HepG2 (cell line): ENCODE results near the gene FAM149A. TPM values are rescaled to one million over a fixed set of nuclear protein-coding genes. Genes with fewer than 3 reads are reported as not detected.
A peak's percentile ranks its signal among the peaks of the same experiment; 100 is the strongest.

ENCODE experiments used
- CBX1 ChIP-seq: IDR thresholded peaks from one replicate; pipeline ENCODE4 v1.6.1; 2016; ENCODE audit warnings: antibody characterized with exemption, low read depth
- FOXA3 ChIP-seq: IDR thresholded peaks from 2 replicates; pipeline ENCODE4 v1.6.1; 2016; ENCODE audit warnings: missing genetic modification reagents, missing compliant biosample characterization
- MTA3 ChIP-seq: sonication (generic); formaldehyde crosslinking; IDR thresholded peaks from 2 replicates; pipeline ENCODE4 v1.4.0; 2020; ENCODE audit warnings: missing genetic modification reagents
- MXI1 ChIP-seq: IDR thresholded peaks from 3 replicates; pipeline ENCODE4 v1.6.1; 2012; ENCODE audit warnings: low read depth, low read length, inconsistent platforms, borderline replicate concordance
- MYNN ChIP-seq: sonication (generic); formaldehyde crosslinking; IDR thresholded peaks from 2 replicates; pipeline ENCODE4 v1.4.0; 2020; ENCODE audit warnings: mild to moderate bottlenecking, low read depth, missing genetic modification reagents
- RAD21 ChIP-seq: fragments of 450-650 bp; formaldehyde crosslinking; IDR thresholded peaks from 2 replicates; pipeline ENCODE4 v1.5.0; 2020; ENCODE audit warnings: mild to moderate bottlenecking
- SIN3A ChIP-seq: IDR thresholded peaks from 2 replicates; pipeline ENCODE4 v1.6.1; 2011; ENCODE audit warnings: low read depth, mild to moderate bottlenecking, control low read depth, low read length, borderline replicate concordance
- ZIK1 ChIP-seq: sonication (generic); formaldehyde crosslinking; IDR thresholded peaks from 2 replicates; pipeline ENCODE4 v1.5.0; 2020; ENCODE audit warnings: mild to moderate bottlenecking, low read depth, missing genetic modification reagents, borderline replicate concordance
- ZNF350 ChIP-seq: sonication (generic); formaldehyde crosslinking; IDR thresholded peaks from 2 replicates; pipeline ENCODE4 v1.4.0; 2020; ENCODE audit warnings: mild to moderate bottlenecking, low read depth, missing genetic modification reagents, borderline replicate concordance
- ZNF720 ChIP-seq: sonication (generic); formaldehyde crosslinking; IDR thresholded peaks from 2 replicates; pipeline ENCODE4 v1.4.0; 2020; ENCODE audit warnings: missing genetic modification reagents
- ZNF776 ChIP-seq: sonication (generic); formaldehyde crosslinking; IDR thresholded peaks from 2 replicates; pipeline ENCODE4 v1.4.0; 2020; ENCODE audit warnings: mild to moderate bottlenecking, missing genetic modification reagents
- polyA plus RNA-seq, 8 experiments: library from polyadenylated mRNA; depleted of rRNA in 3 of 8; stranded (reverse) in 7 of 8; unstranded in 1 of 8; fragments of >200 nt; fragmentation: Illumina TruSeq in 4 of 8; extraction: Trizol in 4 of 8; gene quantifications; 2 replicates each; pipeline versions ENCODE4 v1.2.1 to v1.2.3, GENCODE V29; 2011 to 2016; ENCODE audit warnings: low read depth in 4 of 8, missing spikeins in 1 of 8, mixed read lengths in 1 of 8; ENCODE audit not compliant: insufficient read depth in 1 of 8
- total RNA-seq, 5 experiments: library from RNA; depleted of rRNA; stranded (reverse); fragments of >200 nt; fragmentation: Illumina TruSeq; extraction: Trizol; gene quantifications; 2 replicates each; pipeline ENCODE4 v1.2.3, GENCODE V29; 2016; ENCODE audit warnings: low read depth in 1 of 5
- TF ChIP-seq, protein P1 (sequence below): sonication (generic); formaldehyde crosslinking; IDR thresholded peaks from one replicate; pipeline ENCODE4 v1.5.1; 2020; ENCODE audit warnings: mild to moderate bottlenecking, missing genetic modification reagents; ENCODE audit errors: not compliant biosample characterization
- TF ChIP-seq, protein P2 (sequence below): sonication (generic); formaldehyde crosslinking; IDR thresholded peaks from 2 replicates; pipeline ENCODE4 v1.4.0; 2020; ENCODE audit warnings: missing genetic modification reagents
- TF ChIP-seq, protein P3 (sequence below): sonication (generic); formaldehyde crosslinking; IDR thresholded peaks from 2 replicates; pipeline ENCODE4 v1.8.0; 2023; ENCODE audit warnings: mild to moderate bottlenecking, missing genetic modification reagents
- TF ChIP-seq, protein P4 (sequence below): sonication (generic); formaldehyde crosslinking; IDR thresholded peaks from 2 replicates; pipeline ENCODE4 v1.4.0; 2020; ENCODE audit warnings: missing genetic modification reagents, borderline replicate concordance

Gene FAM149A
- total and polyA plus RNA-seq, 2 of the 13 experiments (the other 11 are each of a cell fraction or from before 2014, with no cell fraction given): not detected

DNA sequence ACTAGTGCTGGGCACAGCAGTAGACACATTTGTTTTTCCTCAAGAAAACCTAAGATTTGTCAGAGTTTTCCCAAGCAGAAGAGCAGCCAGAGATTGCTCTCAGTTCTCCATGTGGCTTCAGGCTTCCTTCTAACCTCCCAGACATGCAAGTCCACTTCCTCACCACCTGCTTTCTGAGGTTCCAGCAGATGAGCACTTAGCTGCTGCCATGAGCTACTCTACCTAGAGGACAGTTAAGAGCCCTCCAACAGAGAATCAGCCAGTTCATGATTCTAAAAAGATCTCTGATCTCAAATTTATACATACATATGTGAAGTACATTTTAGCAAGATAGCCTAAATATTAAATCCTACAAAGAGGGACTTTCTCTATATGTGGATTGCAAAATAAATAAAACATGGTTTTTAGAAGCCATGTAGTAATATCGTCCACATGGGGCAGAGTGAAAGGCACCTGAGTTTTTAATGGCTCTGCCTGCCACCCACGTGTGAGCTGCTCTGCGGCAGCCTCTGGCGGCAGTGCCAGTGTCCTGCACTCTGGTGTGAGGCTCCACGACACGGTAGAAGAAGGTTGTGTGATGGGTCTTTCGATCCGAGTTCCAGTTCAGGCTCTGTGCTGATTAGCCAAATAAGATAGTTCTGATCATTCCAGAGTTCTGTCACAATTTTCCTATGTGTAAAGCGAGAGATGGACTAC lies 97.2 kb downstream of the FAM149A start (continued):
- TF ChIP-seq, protein P1, sequence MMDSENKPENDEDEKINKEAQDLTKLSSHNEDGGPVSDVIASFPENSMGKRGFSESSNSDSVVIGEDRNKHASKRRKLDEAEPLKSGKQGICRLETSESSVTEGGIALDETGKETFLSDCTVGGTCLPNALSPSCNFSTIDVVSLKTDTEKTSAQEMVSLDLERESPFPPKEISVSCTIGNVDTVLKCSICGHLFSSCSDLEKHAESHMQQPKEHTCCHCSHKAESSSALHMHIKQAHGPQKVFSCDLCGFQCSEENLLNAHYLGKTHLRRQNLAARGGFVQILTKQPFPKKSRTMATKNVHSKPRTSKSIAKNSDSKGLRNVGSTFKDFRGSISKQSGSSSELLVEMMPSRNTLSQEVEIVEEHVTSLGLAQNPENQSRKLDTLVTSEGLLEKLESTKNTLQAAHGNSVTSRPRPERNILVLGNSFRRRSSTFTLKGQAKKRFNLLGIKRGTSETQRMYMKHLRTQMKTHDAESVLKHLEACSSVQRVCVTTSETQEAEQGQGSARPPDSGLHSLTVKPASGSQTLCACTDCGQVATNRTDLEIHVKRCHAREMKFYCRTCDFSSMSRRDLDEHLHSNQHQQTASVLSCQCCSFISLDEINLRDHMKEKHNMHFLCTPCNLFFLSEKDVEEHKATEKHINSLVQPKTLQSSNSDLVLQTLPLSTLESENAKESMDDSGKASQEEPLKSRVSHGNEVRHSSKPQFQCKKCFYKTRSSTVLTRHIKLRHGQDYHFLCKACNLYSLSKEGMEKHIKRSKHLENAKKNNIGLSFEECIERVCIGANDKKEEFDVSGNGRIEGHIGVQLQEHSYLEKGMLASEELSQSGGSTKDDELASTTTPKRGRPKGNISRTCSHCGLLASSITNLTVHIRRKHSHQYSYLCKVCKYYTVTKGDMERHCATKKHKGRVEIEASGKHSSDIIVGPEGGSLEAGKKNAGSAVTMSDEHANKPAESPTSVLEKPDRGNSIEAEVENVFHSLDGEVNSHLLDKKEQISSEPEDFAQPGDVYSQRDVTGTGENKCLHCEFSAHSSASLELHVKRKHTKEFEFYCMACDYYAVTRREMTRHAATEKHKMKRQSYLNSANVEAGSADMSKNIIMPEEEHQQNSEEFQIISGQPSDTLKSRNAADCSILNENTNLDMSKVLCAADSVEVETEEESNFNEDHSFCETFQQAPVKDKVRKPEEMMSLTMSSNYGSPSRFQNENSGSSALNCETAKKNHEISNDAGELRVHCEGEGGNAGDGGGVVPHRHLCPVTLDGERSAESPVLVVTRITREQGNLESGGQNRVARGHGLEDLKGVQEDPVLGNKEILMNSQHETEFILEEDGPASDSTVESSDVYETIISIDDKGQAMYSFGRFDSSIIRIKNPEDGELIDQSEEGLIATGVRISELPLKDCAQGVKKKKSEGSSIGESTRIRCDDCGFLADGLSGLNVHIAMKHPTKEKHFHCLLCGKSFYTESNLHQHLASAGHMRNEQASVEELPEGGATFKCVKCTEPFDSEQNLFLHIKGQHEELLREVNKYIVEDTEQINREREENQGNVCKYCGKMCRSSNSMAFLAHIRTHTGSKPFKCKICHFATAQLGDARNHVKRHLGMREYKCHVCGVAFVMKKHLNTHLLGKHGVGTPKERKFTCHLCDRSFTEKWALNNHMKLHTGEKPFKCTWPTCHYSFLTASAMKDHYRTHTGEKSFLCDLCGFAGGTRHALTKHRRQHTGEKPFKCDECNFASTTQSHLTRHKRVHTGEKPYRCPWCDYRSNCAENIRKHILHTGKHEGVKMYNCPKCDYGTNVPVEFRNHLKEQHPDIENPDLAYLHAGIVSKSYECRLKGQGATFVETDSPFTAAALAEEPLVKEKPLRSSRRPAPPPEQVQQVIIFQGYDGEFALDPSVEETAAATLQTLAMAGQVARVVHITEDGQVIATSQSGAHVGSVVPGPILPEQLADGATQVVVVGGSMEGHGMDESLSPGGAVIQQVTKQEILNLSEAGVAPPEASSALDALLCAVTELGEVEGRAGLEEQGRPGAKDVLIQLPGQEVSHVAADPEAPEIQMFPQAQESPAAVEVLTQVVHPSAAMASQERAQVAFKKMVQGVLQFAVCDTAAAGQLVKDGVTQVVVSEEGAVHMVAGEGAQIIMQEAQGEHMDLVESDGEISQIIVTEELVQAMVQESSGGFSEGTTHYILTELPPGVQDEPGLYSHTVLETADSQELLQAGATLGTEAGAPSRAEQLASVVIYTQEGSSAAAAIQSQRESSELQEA (CRISPR knock-in tag): no peak
- no peak for TF ChIP-seq CBX1
- TF ChIP-seq MYNN (CRISPR knock-in tag): no peak
- TF ChIP-seq, protein P2, sequence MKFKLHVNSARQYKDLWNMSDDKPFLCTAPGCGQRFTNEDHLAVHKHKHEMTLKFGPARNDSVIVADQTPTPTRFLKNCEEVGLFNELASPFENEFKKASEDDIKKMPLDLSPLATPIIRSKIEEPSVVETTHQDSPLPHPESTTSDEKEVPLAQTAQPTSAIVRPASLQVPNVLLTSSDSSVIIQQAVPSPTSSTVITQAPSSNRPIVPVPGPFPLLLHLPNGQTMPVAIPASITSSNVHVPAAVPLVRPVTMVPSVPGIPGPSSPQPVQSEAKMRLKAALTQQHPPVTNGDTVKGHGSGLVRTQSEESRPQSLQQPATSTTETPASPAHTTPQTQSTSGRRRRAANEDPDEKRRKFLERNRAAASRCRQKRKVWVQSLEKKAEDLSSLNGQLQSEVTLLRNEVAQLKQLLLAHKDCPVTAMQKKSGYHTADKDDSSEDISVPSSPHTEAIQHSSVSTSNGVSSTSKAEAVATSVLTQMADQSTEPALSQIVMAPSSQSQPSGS (CRISPR knock-in tag): no peak
- TF ChIP-seq ZNF776 (CRISPR knock-in tag): no peak
- TF ChIP-seq, protein P3, sequence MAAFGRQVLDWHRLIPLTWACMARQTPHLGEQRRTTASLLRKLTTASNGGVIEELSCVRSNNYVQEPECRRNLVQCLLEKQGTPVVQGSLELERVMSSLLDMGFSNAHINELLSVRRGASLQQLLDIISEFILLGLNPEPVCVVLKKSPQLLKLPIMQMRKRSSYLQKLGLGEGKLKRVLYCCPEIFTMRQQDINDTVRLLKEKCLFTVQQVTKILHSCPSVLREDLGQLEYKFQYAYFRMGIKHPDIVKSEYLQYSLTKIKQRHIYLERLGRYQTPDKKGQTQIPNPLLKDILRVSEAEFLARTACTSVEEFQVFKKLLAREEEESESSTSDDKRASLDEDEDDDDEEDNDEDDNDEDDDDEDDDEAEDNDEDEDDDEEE (CRISPR knock-in tag): no peak
- no peak for TF ChIP-seq SIN3A
- peak; percentile 81 for TF ChIP-seq RAD21 (CRISPR knock-in tag)
- peak; percentile 70; the same call in 1 of the 3 replicates for TF ChIP-seq MXI1
- no peak for TF ChIP-seq FOXA3 (CRISPR knock-in tag)
- no peak for TF ChIP-seq ZNF720 (CRISPR knock-in tag)
- TF ChIP-seq ZNF350 (CRISPR knock-in tag): peak; percentile 42; the same call in 1 of the 2 replicates
- TF ChIP-seq ZIK1 (CRISPR knock-in tag): no peak
- TF ChIP-seq, protein P4, sequence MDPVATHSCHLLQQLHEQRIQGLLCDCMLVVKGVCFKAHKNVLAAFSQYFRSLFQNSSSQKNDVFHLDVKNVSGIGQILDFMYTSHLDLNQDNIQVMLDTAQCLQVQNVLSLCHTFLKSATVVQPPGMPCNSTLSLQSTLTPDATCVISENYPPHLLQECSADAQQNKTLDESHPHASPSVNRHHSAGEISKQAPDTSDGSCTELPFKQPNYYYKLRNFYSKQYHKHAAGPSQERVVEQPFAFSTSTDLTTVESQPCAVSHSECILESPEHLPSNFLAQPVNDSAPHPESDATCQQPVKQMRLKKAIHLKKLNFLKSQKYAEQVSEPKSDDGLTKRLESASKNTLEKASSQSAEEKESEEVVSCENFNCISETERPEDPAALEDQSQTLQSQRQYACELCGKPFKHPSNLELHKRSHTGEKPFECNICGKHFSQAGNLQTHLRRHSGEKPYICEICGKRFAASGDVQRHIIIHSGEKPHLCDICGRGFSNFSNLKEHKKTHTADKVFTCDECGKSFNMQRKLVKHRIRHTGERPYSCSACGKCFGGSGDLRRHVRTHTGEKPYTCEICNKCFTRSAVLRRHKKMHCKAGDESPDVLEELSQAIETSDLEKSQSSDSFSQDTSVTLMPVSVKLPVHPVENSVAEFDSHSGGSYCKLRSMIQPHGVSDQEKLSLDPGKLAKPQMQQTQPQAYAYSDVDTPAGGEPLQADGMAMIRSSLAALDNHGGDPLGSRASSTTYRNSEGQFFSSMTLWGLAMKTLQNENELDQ (CRISPR knock-in tag): no peak
- TF ChIP-seq MTA3 (CRISPR knock-in tag): no peak
